Body of pancreas (tissue), 4 donors: ENCODE measurements around the gene DDIAS.

Experiments
- CTCF ChIP-seq, 7 experiments: fragments of 450-650 bp in 4 of 7; fragments of 200-600 bp in 3 of 7; sonication (generic) in 3 of 7; IDR thresholded peaks; one replicate each; pipeline ENCODE4 v1.5.1; 2016 to 2019; ENCODE audit warnings: antibody characterized with exemption in 7 of 7
- POLR2A ChIP-seq, 3 donors: fragments of 450-650 bp; IDR thresholded peaks; one replicate each; pipeline ENCODE4 v1.6.1; 2016; ENCODE audit warnings: antibody characterized with exemption in 3 of 3, mild to moderate bottlenecking in 2 of 3

- TF ChIP-seq CTCF (IDR thresholded peaks at IDR 0.05) (no peak), POLR2A (IDR thresholded peaks at IDR 0.05) (no peak)
Observed at GRCh38 chr11:82863209-82863608, 38.3 kb upstream of the DDIAS start.
